Measurements from ENCODE around the gene RCAN1.

Gene RCAN1

DNA sequence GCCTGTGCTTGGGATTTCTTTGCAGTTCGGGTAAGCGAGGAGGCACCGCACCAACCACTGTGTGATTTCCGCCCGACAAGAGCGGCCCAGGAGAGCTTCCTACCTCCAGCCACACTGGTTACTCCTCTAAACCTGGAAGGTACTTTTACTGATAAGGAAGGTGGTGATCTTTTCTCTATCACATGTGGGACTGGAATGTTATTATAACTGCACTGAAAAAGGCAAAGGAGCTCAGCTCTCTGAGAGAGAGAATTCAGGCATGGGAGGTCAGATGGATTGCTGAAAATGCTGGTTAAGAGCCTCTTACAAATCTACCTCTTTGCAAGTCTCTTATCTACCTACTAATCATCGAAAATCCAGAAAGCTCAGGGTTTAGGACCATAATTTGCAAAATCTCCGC lies 95.2 kb downstream of the RCAN1 start:
- Histone ChIP-seq H3K4ac (ENCODE audit: low read depth, low read length) (no peak overlapping the region), H3K9ac (ENCODE audit: low read length) (no peak overlapping the region), H2BK120ac (ENCODE audit: insufficient read depth, low read length, poor library complexity) (no peak overlapping the region), H2AFZ (ENCODE audit: insufficient read depth, low read length, poor library complexity) (no peak overlapping the region), H3K79me2 (ENCODE audit: control insufficient read depth, insufficient read depth, low read length, poor library complexity) (peaks cover 1% of the 10 kb centered on the region), H2BK5ac (ENCODE audit: low read depth, low read length, poor library complexity) (no peak overlapping the region), H3K4me1 (ENCODE audit: control insufficient read depth in 1 of 2, insufficient read depth in 2 of 2, low read length in 2 of 2) (peaks cover 8 to 10% of the 10 kb centered on the region in 2 experiments), H3K4me3 (ENCODE audit: low read depth, low read length) (no peak overlapping the region), H3K9me3 (ENCODE audit: insufficient read depth, low read depth, low read length) (no peaks in the 10 kb centered on the region), H3K27me3 (ENCODE audit: insufficient read depth, low read length) (no peaks in the 10 kb centered on the region), H3K18ac (ENCODE audit: low read length) (no peak overlapping the region), H3K4me2 (ENCODE audit: low read length) (no peak overlapping the region), H3K36me3 (ENCODE audit: control insufficient read depth in 1 of 2, insufficient read depth in 2 of 2, low read length in 2 of 2) (peaks cover 37 to 52% of the 10 kb centered on the region in 2 experiments), H3K23ac (ENCODE audit: low read length) (no peak overlapping the region), H2AK5ac (ENCODE audit: low read length) (no peak overlapping the region), H3K79me1 (ENCODE audit: low read length) (peaks cover 1% of the 10 kb centered on the region), H3K14ac (ENCODE audit: low read length) (no peak overlapping the region), H2BK12ac (ENCODE audit: low read length) (no peak overlapping the region), H4K91ac (ENCODE audit: low read depth, low read length) (no peak overlapping the region), H3K27ac (ENCODE audit: low read depth, low read length) (no peak overlapping the region), H4K8ac (ENCODE audit: low read depth, low read length) (no peak overlapping the region), H4K12ac (ENCODE audit: low read depth, low read length) (no peak overlapping the region)
- DNase-seq: peak; percentile 53 to 86
- no CpG with 5 or more reads among the region's 8 CpGs for WGBS (ENCODE audit: extremely low coverage, insufficient coverage, insufficient read length)

DNA sequence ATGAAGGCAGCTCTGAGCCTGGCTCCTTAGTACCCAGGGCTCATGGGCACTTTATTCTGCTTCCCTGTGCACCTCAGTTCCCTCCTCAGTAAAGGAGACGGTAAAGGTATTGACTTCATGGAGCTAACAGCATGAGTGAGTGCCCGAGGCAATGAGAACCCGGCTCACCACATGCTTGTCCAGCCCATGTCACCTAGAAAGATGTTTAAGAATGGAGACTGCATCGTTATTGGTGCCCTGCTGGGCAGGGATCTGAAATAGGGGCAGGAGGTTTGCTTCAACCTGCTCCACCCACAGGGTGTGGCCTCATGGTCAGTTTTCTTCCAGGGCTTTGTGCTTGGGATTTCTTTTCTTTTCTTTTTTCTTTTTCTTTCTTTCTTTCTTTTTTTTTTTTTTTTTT lies 95.9 kb downstream of the RCAN1 start:
- peak; percentile 97 for DNase-seq
- no peak overlapping the region for H3K9ac ChIP-seq (ENCODE audit: low read length)
- no peak overlapping the region for H3K4me2 ChIP-seq (ENCODE audit: low read length)
- H3K79me2 ChIP-seq (ENCODE audit: control insufficient read depth, insufficient read depth, low read length, poor library complexity): no peaks in the 10 kb centered on the region
- WGBS (ENCODE audit: extremely low coverage, insufficient coverage, insufficient read length): no CpG with 5 or more reads among the region's 4 CpGs
- no peak overlapping the region for H4K91ac ChIP-seq (ENCODE audit: low read depth, low read length)
- no peak overlapping the region for H3K27ac ChIP-seq (ENCODE audit: low read depth, low read length)
- H3K4ac ChIP-seq (ENCODE audit: low read depth, low read length): no peak overlapping the region
- H2BK12ac ChIP-seq (ENCODE audit: low read length): no peak overlapping the region
- H3K14ac ChIP-seq (ENCODE audit: low read length): no peak overlapping the region
- no peak overlapping the region for H2AK5ac ChIP-seq (ENCODE audit: low read length)
- no peak overlapping the region for H3K18ac ChIP-seq (ENCODE audit: low read length)
- no peak overlapping the region for H3K4me3 ChIP-seq (ENCODE audit: low read depth, low read length)
- H2BK5ac ChIP-seq (ENCODE audit: low read depth, low read length, poor library complexity): no peak overlapping the region
- peaks cover 6 to 9% of the 10 kb centered on the region in 2 experiments for H3K4me1 ChIP-seq (ENCODE audit: control insufficient read depth in 1 of 2, insufficient read depth in 2 of 2, low read length in 2 of 2)
- H4K12ac ChIP-seq (ENCODE audit: low read depth, low read length): no peak overlapping the region
- H3K27me3 ChIP-seq (ENCODE audit: insufficient read depth, low read length): no peaks in the 10 kb centered on the region
- no peak overlapping the region for H2AFZ ChIP-seq (ENCODE audit: insufficient read depth, low read length, poor library complexity)
- H3K9me3 ChIP-seq (ENCODE audit: insufficient read depth, low read depth, low read length): no peaks in the 10 kb centered on the region
- H4K8ac ChIP-seq (ENCODE audit: low read depth, low read length): no peak overlapping the region
- no peaks in the 10 kb centered on the region for H3K79me1 ChIP-seq (ENCODE audit: low read length)
- no peak overlapping the region for H3K23ac ChIP-seq (ENCODE audit: low read length)
- H2BK120ac ChIP-seq (ENCODE audit: insufficient read depth, low read length, poor library complexity): no peak overlapping the region
- peaks cover 37 to 52% of the 10 kb centered on the region in 2 experiments for H3K36me3 ChIP-seq (ENCODE audit: control insufficient read depth in 1 of 2, insufficient read depth in 2 of 2, low read length in 2 of 2)

- Histone ChIP-seq H3K4me1 (ENCODE audit: control insufficient read depth in 1 of 2, insufficient read depth in 2 of 2, low read length in 2 of 2) (peaks cover 4 to 9% of the 10 kb centered on the region in 2 experiments), H3K79me2 (ENCODE audit: control insufficient read depth, insufficient read depth, low read length, poor library complexity) (no peaks in the 10 kb centered on the region), H2BK12ac (ENCODE audit: low read length) (no peak overlapping the region), H4K91ac (ENCODE audit: low read depth, low read length) (no peak overlapping the region), H4K8ac (ENCODE audit: low read depth, low read length) (no peak overlapping the region), H3K14ac (ENCODE audit: low read length) (no peak overlapping the region), H2BK120ac (ENCODE audit: insufficient read depth, low read length, poor library complexity) (no peak overlapping the region), H3K9me3 (ENCODE audit: insufficient read depth, low read depth, low read length) (no peaks in the 10 kb centered on the region), H4K12ac (ENCODE audit: low read depth, low read length) (no peak overlapping the region), H3K4me3 (ENCODE audit: low read depth, low read length) (no peak overlapping the region), H3K18ac (ENCODE audit: low read length) (no peak overlapping the region), H3K4ac (ENCODE audit: low read depth, low read length) (no peak overlapping the region), H2AFZ (ENCODE audit: insufficient read depth, low read length, poor library complexity) (no peak overlapping the region), H3K9ac (ENCODE audit: low read length) (no peak overlapping the region), H3K79me1 (ENCODE audit: low read length) (no peaks in the 10 kb centered on the region), H2AK5ac (ENCODE audit: low read length) (no peak overlapping the region), H3K4me2 (ENCODE audit: low read length) (no peak overlapping the region), H3K27me3 (ENCODE audit: insufficient read depth, low read length) (no peaks in the 10 kb centered on the region), H3K23ac (ENCODE audit: low read length) (no peak overlapping the region), H3K27ac (ENCODE audit: low read depth, low read length) (no peak overlapping the region), H3K36me3 (ENCODE audit: control insufficient read depth in 1 of 2, insufficient read depth in 2 of 2, low read length in 2 of 2) (peaks cover 37 to 51% of the 10 kb centered on the region in 2 experiments), H2BK5ac (ENCODE audit: low read depth, low read length, poor library complexity) (no peak overlapping the region)
- DNase-seq: peak in 1 of 2 donors; percentile 66
- no CpG with 5 or more reads among the region's 5 CpGs for WGBS (ENCODE audit: extremely low coverage, insufficient coverage, insufficient read length)
Observed at GRCh38 chr21:34518301-34518700, 96.6 kb downstream of the RCAN1 start.

DNA sequence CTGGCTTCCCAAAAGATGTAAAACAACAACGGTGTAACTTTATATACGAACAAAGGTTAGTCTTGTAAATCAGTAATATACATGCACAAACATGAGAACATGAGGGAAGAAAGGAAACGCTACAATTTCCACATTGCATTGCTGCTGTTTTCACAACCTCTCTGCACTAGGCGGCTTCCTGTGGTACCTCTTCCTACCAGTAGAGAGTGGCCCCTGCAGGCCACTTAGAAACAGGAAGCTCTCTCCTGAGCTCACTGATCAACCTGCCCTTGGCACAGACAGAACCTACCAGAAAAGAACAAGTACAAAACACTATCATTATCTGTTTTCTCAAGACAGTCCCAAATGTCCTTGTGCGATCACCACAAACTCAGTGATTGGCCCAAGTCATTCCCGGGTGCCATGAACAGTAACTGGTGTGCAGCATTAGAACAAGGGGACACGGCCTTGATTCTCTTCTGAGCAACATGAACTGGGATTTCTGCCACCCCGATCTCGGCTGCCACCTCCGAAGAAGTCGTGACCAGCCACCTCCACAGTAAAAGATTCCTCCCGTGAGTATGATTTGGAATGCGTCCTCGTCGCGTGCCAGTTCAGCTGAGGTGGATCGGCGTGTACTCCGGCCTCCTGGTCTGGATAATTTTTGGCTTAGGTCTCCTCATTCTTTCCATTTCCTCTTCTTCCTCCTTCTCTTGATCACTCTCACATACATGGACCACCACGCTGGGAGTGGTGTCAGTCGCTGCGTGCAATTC lies 97.2 kb downstream of the RCAN1 start:
- Histone ChIP-seq H3K18ac (ENCODE audit: low read length) (no peak overlapping the region), H3K9ac (ENCODE audit: low read length) (no peak overlapping the region), H3K4me1 (ENCODE audit: control insufficient read depth in 1 of 2, insufficient read depth in 2 of 2, low read length in 2 of 2) (peaks cover 4% of the 10 kb centered on the region in 2 experiments), H2BK12ac (ENCODE audit: low read length) (no peak overlapping the region), H3K27me3 (ENCODE audit: insufficient read depth, low read length) (no peaks in the 10 kb centered on the region), H3K9me3 (ENCODE audit: insufficient read depth, low read depth, low read length) (no peaks in the 10 kb centered on the region), H3K23ac (ENCODE audit: low read length) (no peak overlapping the region), H3K27ac (ENCODE audit: low read depth, low read length) (no peak overlapping the region), H3K79me2 (ENCODE audit: control insufficient read depth, insufficient read depth, low read length, poor library complexity) (no peaks in the 10 kb centered on the region), H2AFZ (ENCODE audit: insufficient read depth, low read length, poor library complexity) (no peak overlapping the region), H3K79me1 (ENCODE audit: low read length) (no peaks in the 10 kb centered on the region), H3K14ac (ENCODE audit: low read length) (no peak overlapping the region), H3K4me2 (ENCODE audit: low read length) (no peak overlapping the region), H2AK5ac (ENCODE audit: low read length) (no peak overlapping the region), H2BK5ac (ENCODE audit: low read depth, low read length, poor library complexity) (no peak overlapping the region), H4K8ac (ENCODE audit: low read depth, low read length) (no peak overlapping the region), H4K91ac (ENCODE audit: low read depth, low read length) (no peak overlapping the region), H3K4me3 (ENCODE audit: low read depth, low read length) (no peak overlapping the region), H4K12ac (ENCODE audit: low read depth, low read length) (no peak overlapping the region), H3K4ac (ENCODE audit: low read depth, low read length) (no peak overlapping the region), H2BK120ac (ENCODE audit: insufficient read depth, low read length, poor library complexity) (no peak overlapping the region), H3K36me3 (ENCODE audit: control insufficient read depth in 1 of 2, insufficient read depth in 2 of 2, low read length in 2 of 2) (peaks cover 32 to 45% of the 10 kb centered on the region in 2 experiments)
- DNase-seq: peak; percentile 47 to 66
- WGBS (ENCODE audit: extremely low coverage, insufficient coverage, insufficient read length): no CpG with 5 or more reads among the region's 22 CpGs

Data from trophoblast cell (in vitro differentiated cells and primary cell).